Panc1 (cell line): ENCODE results near the gene JUND. TPM values are rescaled to one million over a fixed set of nuclear protein-coding genes. Genes with fewer than 3 reads are reported as not detected.

Experiments used
- ATAC-seq: fragments of 200-7000 bp; cut with Tn5 transposase; 2 replicates; pipeline ENCODE4 v1.9.1; 2020; ENCODE audit warnings: mild to moderate bottlenecking, moderate library complexity
- BruUV-seq: library from RNA; stranded (reverse); fragments of 400-500 nt; replicated peaks from 2 replicates; lab custom pipeline; 2021; lab: Mats Ljungman, UMichigan
- CTCF ChIA-PET: fragments of 300-600 bp; sonication (Branson Sonifier 250); formaldehyde crosslinking; loops from one replicate; lab custom pipeline; 2022; ENCODE audit warnings: antibody characterized with exemption; lab: Charles Lee
- POLR2A ChIA-PET: fragments of 300-600 bp; sonication (Branson Sonifier 250); formaldehyde crosslinking; loops from one replicate; lab custom pipeline; 2022; ENCODE audit warnings: antibody characterized with exemption; lab: Charles Lee
- DNase-seq: peaks from one replicate; pipeline ENCODE4 v3.0.0-alpha.2; 2010; ENCODE audit warnings: low read depth, low spot score
- H3K27ac ChIP-seq: 2 replicates; pipeline ENCODE4 v1.5.1; 2011; ENCODE audit warnings: mild to moderate bottlenecking, low read length, inconsistent platforms
- H3K27me3 ChIP-seq: fragments of 200-500 bp; sonication (Bioruptor generic); 2 replicates; pipeline ENCODE4 v1.6.0; 2014; ENCODE audit warnings: low read length, inconsistent platforms; ENCODE audit not compliant: control insufficient read depth, insufficient read depth
- H3K36me3 ChIP-seq: fragments of 200-500 bp; sonication (Bioruptor generic); 2 replicates; pipeline ENCODE4 v1.5.1; 2014; ENCODE audit warnings: inconsistent platforms, mild to moderate bottlenecking, low read length, moderate library complexity; ENCODE audit not compliant: control insufficient read depth, insufficient read depth
- H3K4me1 ChIP-seq: 2 replicates; pipeline ENCODE4 v1.5.1; 2011; ENCODE audit warnings: inconsistent platforms, mild to moderate bottlenecking, low read length, moderate library complexity; ENCODE audit not compliant: control insufficient read depth, insufficient read depth
- H3K4me3 ChIP-seq, 2 experiments: 2 replicates each; pipeline ENCODE4 v1.5.1; 2011 to 2012; ENCODE audit warnings: low read depth in 2 of 2, low read length in 2 of 2, mild to moderate bottlenecking in 2 of 2, inconsistent platforms in 1 of 2, moderate library complexity in 1 of 2
- H3K9me3 ChIP-seq: fragments of 200-500 bp; sonication (Bioruptor generic); 2 replicates; pipeline ENCODE4 v1.5.1; 2014; ENCODE audit warnings: low read depth, mild to moderate bottlenecking, inconsistent platforms, low read length, moderate library complexity; ENCODE audit not compliant: control insufficient read depth, insufficient read depth
- CTCF ChIP-seq: fragments of 450-650 bp; IDR thresholded peaks from 2 replicates; pipeline ENCODE4 v1.5.1; 2017; ENCODE audit warnings: mild to moderate bottlenecking
- POLR2AphosphoS5 ChIP-seq: IDR thresholded peaks from 2 replicates; pipeline ENCODE4 v1.6.1; 2012; ENCODE audit warnings: mild to moderate bottlenecking, low read depth, low read length, moderate library complexity
- REST ChIP-seq, 2 experiments: IDR thresholded peaks; 2 replicates each; pipeline ENCODE4 v1.6.1; 2011 to 2012; ENCODE audit warnings: low read depth in 2 of 2, control low read depth in 1 of 2, low read length in 1 of 2, mild to moderate bottlenecking in 1 of 2, moderate library complexity in 1 of 2; ENCODE audit not compliant: insufficient read depth in 1 of 2
- SIN3A ChIP-seq: IDR thresholded peaks from 2 replicates; pipeline ENCODE4 v1.6.1; 2012; ENCODE audit warnings: low read depth, mild to moderate bottlenecking, low read length, moderate library complexity, borderline replicate concordance; ENCODE audit not compliant: insufficient read depth
- TCF7L2 ChIP-seq: IDR thresholded peaks from 2 replicates; pipeline ENCODE4 v1.6.1; 2011; ENCODE audit warnings: mild to moderate bottlenecking, low read depth, low read length, inconsistent platforms
- in situ Hi-C: cut with HindIII; loops from 2 replicates; pipeline ENCODE4 v1.10.0; 2016; ENCODE audit warnings: low sequenced_read_pairs, low pct_unique_long_range_greater_than_20kb
- intact Hi-C: fragments of 100-400 bp; cut with micrococcal nuclease; formaldehyde crosslinking; loops from one replicate; pipeline ENCODE4 v1.10.0; 2022; ENCODE audit not compliant: unreplicated experiment
- total RNA-seq: library from RNA; stranded (reverse); gene quantifications from one replicate; pipeline ENCODE4 v1.2.1, GENCODE V29; 2021; ENCODE audit not compliant: unreplicated experiment

JUND gene
- total RNA-seq, 1 experiment from 2014 or later = 130 TPM

- Histone ChIP-seq H3K36me3 (no peaks in the 10 kb centered on the region), H3K4me3 (no peak overlapping the region), H3K9me3 (no peaks in the 10 kb centered on the region), H3K4me1 (peaks cover 56% of the 10 kb centered on the region), H3K27me3 (no peaks in the 10 kb centered on the region), H3K27ac (peak overlapping the region; percentile 75)
- ATAC-seq (no peak), DNase-seq (no peak)
- no TSS peak for BruUV-seq
- no peak for TF ChIP-seq CTCF
- no peak for TF ChIP-seq REST (IDR thresholded peaks at IDR 0.05; ENCODE audit: insufficient read depth in 1 of 2, low read depth in 2 of 2, low read length in 1 of 2)
- no peak for TF ChIP-seq POLR2AphosphoS5
- TF ChIP-seq SIN3A = no peak
- TF ChIP-seq TCF7L2 = no peak
- ChIA-PET CTCF (interaction anchor here (0.6 to 1.1 kb wide), 2 partner anchors 27 to 461 kb away, joined by 3 to 5 read pairs; no protein-coding TSS in a partner anchor), POLR2A (interaction anchor here (0.5 kb wide), 1 partner anchor 29 kb away, joined by 7 read pairs; no protein-coding TSS in a partner anchor)
- intact Hi-C loops (no loop called here), in situ Hi-C loops (no loop called here)
Measured at GRCh38 chr19:18306209-18306887, 24.9 kb upstream of the JUND start.

GRCh38 chr19:18304458-18305310 lies 23.3 kb upstream of the JUND start:
- H3K27me3 ChIP-seq = no peaks in the 10 kb centered on the region
- peak overlapping the region; percentile 22 to 36 for H3K4me3 ChIP-seq
- no peaks in the 10 kb centered on the region for H3K36me3 ChIP-seq
- peaks cover 60% of the 10 kb centered on the region for H3K4me1 ChIP-seq
- in situ Hi-C loops = no loop called here
- intact Hi-C loops = no loop called here
- ATAC-seq (peak; percentile 81), DNase-seq (no peak)
- CTCF ChIA-PET = interaction anchor here (1.1 kb wide), 1 partner anchor 24 kb away, joined by 7 read pairs; no protein-coding TSS in a partner anchor
- TF ChIP-seq SIN3A (no peak), POLR2AphosphoS5 (peak; percentile 65; the same call in 1 of the 2 replicates)
- H3K27ac ChIP-seq = peak overlapping the region; percentile 95
- no peaks in the 10 kb centered on the region for H3K9me3 ChIP-seq
- BruUV-seq = no TSS peak
- POLR2A ChIA-PET = interaction anchor here (0.6 to 1.8 kb wide), 5 partner anchors 10 to 26 kb away, joined by 3 to 5 read pairs (median 4); partner anchors contain the start of genes JUND and LSM4
